ENCODE measurements around the gene FAM124A. TPM values are rescaled to one million over a fixed set of nuclear protein-coding genes. Genes with fewer than 3 reads are reported as not detected.

The FAM124A gene
- total and polyA plus RNA-seq, 10 donors = 2.6 to 39.9 (median 23.7) TPM

DNA sequence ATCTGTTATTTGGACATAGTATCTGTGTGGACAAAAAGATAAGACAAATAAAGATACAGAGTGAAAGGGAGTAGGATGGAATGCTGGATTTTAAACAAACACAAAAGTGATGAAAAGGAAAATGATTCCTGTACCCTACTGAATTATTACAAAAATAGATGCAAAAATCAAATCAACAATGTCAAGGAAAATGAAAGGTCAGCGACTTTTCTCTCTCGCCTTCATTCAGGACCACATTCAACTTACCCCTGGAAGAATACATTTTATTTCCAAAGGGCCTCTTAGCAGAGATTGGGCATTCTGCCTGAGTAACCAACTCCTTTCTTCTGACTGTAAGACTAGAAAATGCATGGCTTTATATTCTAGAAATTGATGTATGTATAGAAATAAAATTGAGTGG is 28.8 kb upstream of the FAM124A start:
- no peak overlapping the region for H3K4me3 ChIP-seq
- H3K27ac ChIP-seq = no peak overlapping the region
- H3K4me1 ChIP-seq = no peaks in the 10 kb centered on the region
- no peak for DNase-seq
- intact Hi-C loops (cut with DNase I; ENCODE audit: low total_unique reads) = no loop called here
- H3K36me3 ChIP-seq = no peaks in the 10 kb centered on the region
- TF ChIP-seq POLR2A (IDR thresholded peaks at IDR 0.05) (no peak), CTCF (IDR thresholded peaks at IDR 0.05 in 8 of 11, conservative IDR thresholded peaks at IDR 0.05 in 3 of 11) (no peak), POLR2AphosphoS5 (IDR thresholded peaks at IDR 0.05) (no peak)
- peaks cover 0 to 6% (median 0%) of the 10 kb centered on the region in 8 donors for H3K9me3 ChIP-seq
- no peaks in the 10 kb centered on the region for H3K27me3 ChIP-seq (replicated peaks in 1 of 7)
- 85 to 98% (median 93%) methylated on average over 2 of the region's 2 CpGs for WGBS, 5 donors

DNA sequence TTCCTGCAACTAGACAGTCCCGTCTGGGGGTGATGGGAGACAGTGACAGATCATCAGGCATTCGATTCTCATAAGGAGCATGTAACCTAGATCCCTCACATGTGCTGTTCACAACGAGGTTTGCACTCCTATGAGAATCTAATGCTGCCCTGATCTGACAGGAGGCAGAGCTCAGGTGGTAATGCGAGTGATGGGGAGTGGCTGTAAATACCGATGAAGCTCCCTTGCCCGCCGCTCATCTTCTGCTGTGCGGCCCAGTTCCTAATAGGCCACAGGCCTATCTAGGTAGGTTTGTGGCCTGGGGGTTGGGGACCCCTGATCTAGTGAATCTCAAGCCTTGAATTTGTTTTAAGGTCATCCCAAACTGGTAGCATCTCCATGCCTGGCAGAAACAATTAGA is 27.3 kb upstream of the FAM124A start:
- Histone ChIP-seq H3K4me1 (no peaks in the 10 kb centered on the region), H3K27ac (no peak overlapping the region), H3K4me3 (no peak overlapping the region), H3K9me3 (peaks cover 0 to 8% (median 0%) of the 10 kb centered on the region in 8 donors), H3K27me3 (replicated peaks in 1 of 7) (no peaks in the 10 kb centered on the region), H3K36me3 (no peaks in the 10 kb centered on the region)
- 82 to 95% (median 92%) methylated on average over 8 of the region's 8 CpGs for WGBS, 5 donors
- TF ChIP-seq POLR2AphosphoS5 (IDR thresholded peaks at IDR 0.05) (no peak), CTCF (IDR thresholded peaks at IDR 0.05 in 8 of 11, conservative IDR thresholded peaks at IDR 0.05 in 3 of 11) (no peak), POLR2A (IDR thresholded peaks at IDR 0.05) (no peak)
- intact Hi-C loops (cut with DNase I; ENCODE audit: low total_unique reads) = no loop called here
- DNase-seq = no peak

- peaks cover 0 to 10% (median 0%) of the 10 kb centered on the region in 7 donors for H3K27me3 ChIP-seq (replicated peaks in 1 of 7)
- no peak for DNase-seq
- H3K4me3 ChIP-seq = no peak overlapping the region
- H3K36me3 ChIP-seq = no peaks in the 10 kb centered on the region
- H3K9me3 ChIP-seq = peaks cover 0 to 10% (median 0%) of the 10 kb centered on the region in 8 donors
- no peak for TF ChIP-seq POLR2AphosphoS5 (IDR thresholded peaks at IDR 0.05)
- TF ChIP-seq POLR2A (IDR thresholded peaks at IDR 0.05) = no peak
- no peaks in the 10 kb centered on the region for H3K4me1 ChIP-seq
- intact Hi-C loops (cut with DNase I; ENCODE audit: low total_unique reads) = no loop called here
- no peak overlapping the region for H3K27ac ChIP-seq
- WGBS, 5 donors = 72 to 91% (median 86%) methylated on average over 2 of the region's 2 CpGs
These were observed 20.3 kb upstream of the FAM124A start for GRCh38 chr13:51201886-51202285.

DNA sequence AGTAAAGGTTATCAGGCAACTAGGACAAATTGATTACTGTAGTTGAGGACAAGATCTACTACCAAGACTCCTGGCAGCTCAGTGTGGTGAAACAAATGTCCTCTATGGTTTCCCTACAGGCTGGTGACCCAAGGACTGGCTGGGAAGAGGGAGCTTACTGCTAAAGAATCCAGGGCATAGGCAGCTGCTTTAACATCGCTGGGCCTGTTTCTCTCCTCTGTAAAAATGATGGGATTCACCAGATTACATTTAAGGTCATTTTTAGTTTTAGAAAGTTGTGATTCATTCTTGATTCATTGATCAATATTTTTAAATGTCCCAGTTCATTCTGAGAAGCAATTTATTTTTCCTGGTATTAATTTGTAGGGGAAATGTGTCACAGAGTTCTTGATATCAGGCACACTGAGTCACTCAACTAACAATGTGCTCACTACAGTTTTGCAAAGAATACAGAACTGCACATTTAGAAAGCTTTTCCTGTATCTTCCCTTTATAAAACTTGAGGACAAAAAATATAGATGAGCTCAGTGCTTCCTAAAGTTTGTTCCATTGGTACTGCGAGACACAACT is 19.6 kb upstream of the FAM124A start:
- Histone ChIP-seq H3K4me1 (no peaks in the 10 kb centered on the region), H3K27me3 (replicated peaks in 1 of 7) (peaks cover 0 to 10% (median 0%) of the 10 kb centered on the region in 7 donors), H3K27ac (no peak overlapping the region), H3K36me3 (no peaks in the 10 kb centered on the region), H3K9me3 (peaks cover 0 to 10% (median 0%) of the 10 kb centered on the region in 8 donors), H3K4me3 (no peak overlapping the region)
- DNase-seq = no peak
- intact Hi-C loops (cut with DNase I; ENCODE audit: low total_unique reads) = no loop called here
- WGBS, 5 donors = 80 to 94% (median 87%) methylated on average over 2 of the region's 2 CpGs
- no peak for TF ChIP-seq CTCF (IDR thresholded peaks at IDR 0.05 in 8 of 11, conservative IDR thresholded peaks at IDR 0.05 in 3 of 11)
- no peak for TF ChIP-seq POLR2AphosphoS5 (IDR thresholded peaks at IDR 0.05)
- TF ChIP-seq POLR2A (IDR thresholded peaks at IDR 0.05) = no peak
